ENCODE results near the gene AFAP1. TPM values are rescaled to one million over a fixed set of nuclear protein-coding genes. Genes with fewer than 3 reads are reported as not detected.

AFAP1 gene
- polyA plus RNA-seq, 1 experiment: 61.7 TPM

DNA sequence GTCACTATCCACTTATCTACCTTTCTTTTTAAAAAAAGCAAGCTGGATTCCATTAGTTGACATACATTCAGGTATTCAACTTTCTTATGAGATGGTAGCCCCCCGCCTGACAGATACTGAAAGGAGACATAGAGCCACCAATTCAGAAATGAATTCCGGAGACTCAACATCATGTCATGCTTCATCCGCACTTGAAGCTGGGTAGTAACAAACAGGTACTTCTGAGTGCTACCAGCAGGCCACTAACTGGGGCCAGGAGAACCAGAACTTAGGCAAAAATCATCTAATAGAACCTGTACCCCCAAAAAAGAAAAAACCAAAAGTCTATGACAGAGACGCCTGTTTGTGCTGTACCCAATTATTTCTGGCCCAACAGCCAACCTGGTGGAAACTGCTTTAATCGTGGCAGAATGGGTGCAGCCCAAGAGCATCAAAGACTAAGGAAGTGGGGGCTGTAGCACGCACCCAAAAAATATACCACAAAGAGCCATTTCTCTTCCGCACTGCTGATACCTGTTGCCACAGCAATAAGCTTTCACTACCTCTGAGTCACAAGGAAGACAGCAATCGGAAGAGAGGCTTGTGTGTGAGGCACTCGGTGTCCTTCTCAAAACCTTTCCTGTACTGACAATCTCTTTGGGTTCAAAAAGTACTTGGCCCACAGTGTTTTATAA, 84.8 kb downstream of the AFAP1 start:
- no peak overlapping the region for H3K4me3 ChIP-seq (ENCODE audit: low read depth, low read length)
- no peaks in the 10 kb centered on the region; the same call in 1 of the 2 replicates for H3K9me3 ChIP-seq (ENCODE audit: control insufficient read depth, insufficient read depth, low read length)
- TF ChIP-seq, protein P1, sequence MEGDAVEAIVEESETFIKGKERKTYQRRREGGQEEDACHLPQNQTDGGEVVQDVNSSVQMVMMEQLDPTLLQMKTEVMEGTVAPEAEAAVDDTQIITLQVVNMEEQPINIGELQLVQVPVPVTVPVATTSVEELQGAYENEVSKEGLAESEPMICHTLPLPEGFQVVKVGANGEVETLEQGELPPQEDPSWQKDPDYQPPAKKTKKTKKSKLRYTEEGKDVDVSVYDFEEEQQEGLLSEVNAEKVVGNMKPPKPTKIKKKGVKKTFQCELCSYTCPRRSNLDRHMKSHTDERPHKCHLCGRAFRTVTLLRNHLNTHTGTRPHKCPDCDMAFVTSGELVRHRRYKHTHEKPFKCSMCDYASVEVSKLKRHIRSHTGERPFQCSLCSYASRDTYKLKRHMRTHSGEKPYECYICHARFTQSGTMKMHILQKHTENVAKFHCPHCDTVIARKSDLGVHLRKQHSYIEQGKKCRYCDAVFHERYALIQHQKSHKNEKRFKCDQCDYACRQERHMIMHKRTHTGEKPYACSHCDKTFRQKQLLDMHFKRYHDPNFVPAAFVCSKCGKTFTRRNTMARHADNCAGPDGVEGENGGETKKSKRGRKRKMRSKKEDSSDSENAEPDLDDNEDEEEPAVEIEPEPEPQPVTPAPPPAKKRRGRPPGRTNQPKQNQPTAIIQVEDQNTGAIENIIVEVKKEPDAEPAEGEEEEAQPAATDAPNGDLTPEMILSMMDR (IDR thresholded peaks at IDR 0.05; ENCODE audit: low read depth, low read length): no peak
- no peaks in the 10 kb centered on the region for H3K27me3 ChIP-seq (ENCODE audit: control insufficient read depth, insufficient read depth, low read length)
- POLR2A ChIA-PET: no interaction called here
- H3K27ac ChIP-seq (ENCODE audit: low read depth, low read length): peak overlapping the region; percentile 83
- CTCF ChIA-PET: interaction anchor here (3.1 kb wide), 1 partner anchor 10 kb away, joined by 11 read pairs; no protein-coding TSS in a partner anchor
- no peak for DNase-seq (ENCODE audit: low read depth, low spot score)

DNA sequence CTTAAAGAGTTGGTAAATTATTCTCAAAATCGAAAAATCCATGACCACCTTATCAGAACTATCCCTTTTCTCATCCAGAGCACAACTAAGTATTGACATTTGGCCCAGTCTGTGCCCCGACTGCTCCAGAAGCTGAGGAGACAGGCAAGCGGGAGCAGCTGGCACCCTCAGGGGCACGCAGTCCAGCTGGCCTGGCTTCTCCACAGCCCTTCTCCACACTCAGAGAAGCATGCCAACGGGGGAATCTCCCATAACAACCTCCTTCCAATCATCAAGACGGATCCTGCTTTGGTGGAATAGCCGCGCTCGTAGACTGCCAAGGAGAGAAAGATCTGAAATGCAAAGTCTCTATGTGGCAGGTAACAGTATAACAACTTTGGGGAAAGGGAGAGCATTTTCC, 85.4 kb downstream of the AFAP1 start:
- CTCF ChIA-PET: interaction anchor here (1.0 kb wide), 1 partner anchor 10 kb away, joined by 4 read pairs; no protein-coding TSS in a partner anchor
- Histone ChIP-seq H3K4me3 (ENCODE audit: low read depth, low read length) (no peak overlapping the region), H3K9me3 (ENCODE audit: control insufficient read depth, insufficient read depth, low read length) (no peaks in the 10 kb centered on the region; the same call in 1 of the 2 replicates), H3K27me3 (ENCODE audit: control insufficient read depth, insufficient read depth, low read length) (no peaks in the 10 kb centered on the region), H3K27ac (ENCODE audit: low read depth, low read length) (peak overlapping the region; percentile 11)
- TF ChIP-seq, protein P1 (IDR thresholded peaks at IDR 0.05; ENCODE audit: low read depth, low read length): no peak
- POLR2A ChIA-PET: no interaction called here
- no peak for DNase-seq (ENCODE audit: low read depth, low spot score)

DNA sequence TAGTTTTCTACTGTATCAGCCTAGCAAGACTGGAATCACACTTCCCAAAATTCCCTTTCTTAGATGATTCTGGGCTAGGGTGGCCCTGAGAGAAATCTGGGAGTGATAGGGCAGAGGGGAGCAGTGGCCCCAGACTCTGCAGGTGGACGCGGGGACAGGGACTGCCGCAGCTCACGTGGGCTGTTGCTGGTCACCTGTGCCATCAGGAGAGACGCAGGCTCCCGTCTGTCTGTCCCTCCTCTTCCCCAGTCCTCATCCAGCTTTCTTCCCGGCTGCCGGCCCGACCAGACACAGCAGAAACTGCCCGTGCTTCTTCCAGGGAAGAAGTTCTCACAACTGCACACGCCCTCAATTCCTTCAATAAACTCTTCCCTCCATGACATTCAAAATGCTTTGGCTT, 86.4 kb downstream of the AFAP1 start:
- ChIA-PET POLR2A (no interaction called here), CTCF (interaction anchor here (1.0 kb wide), 1 partner anchor 9 kb away, joined by 4 read pairs; no protein-coding TSS in a partner anchor)
- TF ChIP-seq, protein P1 (IDR thresholded peaks at IDR 0.05; ENCODE audit: low read depth, low read length): no peak
- H3K4me3 ChIP-seq (ENCODE audit: low read depth, low read length): no peak overlapping the region
- H3K27me3 ChIP-seq (ENCODE audit: control insufficient read depth, insufficient read depth, low read length): no peaks in the 10 kb centered on the region
- no peak for DNase-seq (ENCODE audit: low read depth, low spot score)
- no peaks in the 10 kb centered on the region; the same call in 1 of the 2 replicates for H3K9me3 ChIP-seq (ENCODE audit: control insufficient read depth, insufficient read depth, low read length)
- H3K27ac ChIP-seq (ENCODE audit: low read depth, low read length): peak overlapping the region; percentile 11

DNA sequence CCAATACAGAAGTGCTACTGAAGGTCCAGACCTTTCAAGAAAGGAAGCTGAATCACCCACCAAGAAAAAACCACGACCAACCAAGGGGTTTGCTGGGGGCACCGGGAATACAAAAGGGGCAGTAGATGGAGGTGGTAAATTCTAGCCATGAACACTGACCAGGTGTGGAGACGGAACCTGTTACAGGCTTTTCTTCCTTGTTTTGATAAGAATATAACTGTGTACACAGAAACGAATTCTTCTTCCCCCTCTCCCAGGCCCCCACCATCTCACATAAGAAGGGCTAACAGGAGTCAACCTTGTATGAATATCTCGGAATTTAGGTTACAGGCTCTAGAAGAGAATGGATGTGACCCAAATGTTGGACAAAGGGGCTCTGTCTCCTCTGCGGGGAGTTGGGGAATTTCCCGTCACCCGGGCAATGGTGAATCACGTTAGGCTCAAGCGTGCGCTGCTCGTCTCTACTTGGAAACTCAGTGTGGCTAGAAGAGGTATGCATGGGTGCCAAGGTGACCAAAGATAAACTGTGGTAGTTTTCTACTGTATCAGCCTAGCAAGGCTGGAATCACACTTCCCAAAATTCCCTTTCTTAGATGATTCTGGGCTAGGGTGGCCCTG, 87.0 kb downstream of the AFAP1 start:
- H3K27me3 ChIP-seq (ENCODE audit: control insufficient read depth, insufficient read depth, low read length): no peaks in the 10 kb centered on the region
- no peaks in the 10 kb centered on the region; the same call in 1 of the 2 replicates for H3K9me3 ChIP-seq (ENCODE audit: control insufficient read depth, insufficient read depth, low read length)
- ChIA-PET CTCF (no interaction called here), POLR2A (no interaction called here)
- H3K4me3 ChIP-seq (ENCODE audit: low read depth, low read length): no peak overlapping the region
- DNase-seq (ENCODE audit: low read depth, low spot score): no peak
- TF ChIP-seq, protein P1 (IDR thresholded peaks at IDR 0.05; ENCODE audit: low read depth, low read length): no peak
- peak overlapping the region; percentile 11 for H3K27ac ChIP-seq (ENCODE audit: low read depth, low read length)

DNA sequence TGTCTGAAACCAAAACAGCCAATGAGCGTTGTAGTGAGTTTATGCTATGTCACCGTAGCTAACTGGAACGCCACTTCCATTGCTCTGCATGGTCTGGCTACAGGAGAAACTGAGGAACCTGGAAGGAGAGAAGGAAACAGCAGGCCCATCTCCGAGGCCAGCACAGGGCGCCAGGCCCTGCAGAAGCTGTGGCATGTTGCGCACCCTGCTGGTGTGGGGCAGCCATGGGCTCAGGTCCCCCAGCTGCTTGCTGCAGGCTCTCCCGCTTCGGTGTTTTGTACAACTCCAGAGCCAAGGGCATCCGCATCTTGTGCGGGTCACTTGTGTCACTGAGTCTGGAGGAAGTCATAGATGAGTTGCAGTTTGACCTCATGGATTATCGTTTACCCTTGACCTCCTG, 89.2 kb downstream of the AFAP1 start:
- Histone ChIP-seq H3K4me3 (ENCODE audit: low read depth, low read length) (no peak overlapping the region), H3K27ac (ENCODE audit: low read depth, low read length) (no peak overlapping the region), H3K27me3 (ENCODE audit: control insufficient read depth, insufficient read depth, low read length) (no peaks in the 10 kb centered on the region), H3K9me3 (ENCODE audit: control insufficient read depth, insufficient read depth, low read length) (no peaks in the 10 kb centered on the region; the same call in 1 of the 2 replicates)
- no peak for DNase-seq (ENCODE audit: low read depth, low spot score)
- ChIA-PET CTCF (no interaction called here), POLR2A (no interaction called here)
- TF ChIP-seq, protein P1 (IDR thresholded peaks at IDR 0.05; ENCODE audit: low read depth, low read length): no peak; the same call in 1 of the 2 replicates

All from AG04450 (cell line).